HEK293 (cell line): Measurements from ENCODE around the gene HNRNPUL1.

Source experiments
- CTCF ChIA-PET: fragments of 350-600 bp; formaldehyde crosslinking; extraction: SDS; loops from one replicate; lab custom pipeline; 2021; ENCODE audit warnings: antibody characterized with exemption; lab: Yijun Ruan, JAX
- POLR2A ChIA-PET: fragments of 300-600 bp; formaldehyde crosslinking; extraction: SDS; loops from one replicate; lab custom pipeline; 2020; ENCODE audit warnings: antibody characterized with exemption, inconsistent platforms; lab: Yijun Ruan, JAX
- H3K27ac ChIP-seq: fragments of 200-500 bp; sonication (Bioruptor generic); 2 replicates; pipeline ENCODE4 v1.5.1; 2014; ENCODE audit warnings: low read depth, low read length, control low read depth, inconsistent platforms; ENCODE audit errors: extremely low read depth
- H3K36me3 ChIP-seq, 2 experiments: fragments of 200-500 bp in 1 of 2; sonication (Bioruptor generic) in 1 of 2; 1 replicate in 1 of 2; 2 replicates in 1 of 2; pipeline ENCODE4 v1.5.1; 2014 to 2017; ENCODE audit warnings: inconsistent platforms in 2 of 2, low read length in 2 of 2; ENCODE audit not compliant: control insufficient read depth in 2 of 2, insufficient read depth in 1 of 2
- H3K4me1 ChIP-seq: fragments of 200-500 bp; sonication (Bioruptor generic); 2 replicates; pipeline ENCODE4 v1.5.1; 2014; ENCODE audit warnings: mild to moderate bottlenecking, low read length, inconsistent platforms; ENCODE audit not compliant: control insufficient read depth, insufficient read depth
- H3K4me3 ChIP-seq: 2 replicates; pipeline ENCODE4 v1.5.1; 2011; ENCODE audit warnings: low read depth, mild to moderate bottlenecking, control low read depth, low read length, moderate library complexity
- H3K9me3 ChIP-seq: fragments of 200-500 bp; sonication (Bioruptor generic); 2 replicates; pipeline ENCODE4 v1.5.1; 2014; ENCODE audit warnings: low read depth, low read length, inconsistent platforms; ENCODE audit not compliant: control insufficient read depth, insufficient read depth
- BCL11A ChIP-seq: fragments of 450-650 bp; formaldehyde crosslinking; IDR thresholded peaks from 2 replicates; pipeline ENCODE4 v1.5.1; 2016; ENCODE audit warnings: low read depth, missing biosample characterization, missing genetic modification characterization
- KLF16 ChIP-seq: fragments of 450-650 bp; formaldehyde crosslinking; IDR thresholded peaks from 2 replicates; pipeline ENCODE4 v1.5.1; 2017; ENCODE audit warnings: missing biosample characterization, missing genetic modification characterization
- KLF7 ChIP-seq: fragments of 450-650 bp; formaldehyde crosslinking; IDR thresholded peaks from 2 replicates; pipeline ENCODE4 v1.5.1; 2016; ENCODE audit warnings: missing biosample characterization, missing genetic modification characterization, borderline replicate concordance
- OVOL3 ChIP-seq: fragments of 450-650 bp; formaldehyde crosslinking; IDR thresholded peaks from 2 replicates; pipeline ENCODE4 v1.5.1; 2016; ENCODE audit warnings: missing biosample characterization, missing genetic modification characterization
- SALL2 ChIP-seq: fragments of 450-650 bp; formaldehyde crosslinking; IDR thresholded peaks from 2 replicates; pipeline ENCODE4 v1.5.0; 2017; ENCODE audit warnings: missing biosample characterization, mild to moderate bottlenecking, missing genetic modification characterization, borderline replicate concordance
- ZBTB7A ChIP-seq: fragments of 450-650 bp; formaldehyde crosslinking; IDR thresholded peaks from 2 replicates; pipeline ENCODE4 v1.5.1; 2016; ENCODE audit warnings: low read depth, missing biosample characterization, missing genetic modification characterization
- ZNF138 ChIP-seq: fragments of 450-650 bp; formaldehyde crosslinking; IDR thresholded peaks from 2 replicates; pipeline ENCODE4 v1.5.1; 2016; ENCODE audit warnings: missing biosample characterization, missing genetic modification characterization, borderline replicate concordance
- ZNF148 ChIP-seq: fragments of 450-650 bp; formaldehyde crosslinking; IDR thresholded peaks from 2 replicates; pipeline ENCODE4 v1.5.0; 2017; ENCODE audit warnings: missing biosample characterization, missing genetic modification characterization, borderline replicate concordance
- ZNF2 ChIP-seq: fragments of 450-650 bp; formaldehyde crosslinking; IDR thresholded peaks from 2 replicates; pipeline ENCODE4 v1.5.1; 2016; ENCODE audit warnings: missing biosample characterization, missing genetic modification characterization
- ZNF23 ChIP-seq: fragments of 450-650 bp; formaldehyde crosslinking; IDR thresholded peaks from 2 replicates; pipeline ENCODE4 v1.5.1; 2016; ENCODE audit warnings: missing biosample characterization, missing genetic modification characterization, borderline replicate concordance
- ZNF239 ChIP-seq: fragments of 450-650 bp; formaldehyde crosslinking; IDR thresholded peaks from 2 replicates; pipeline ENCODE4 v1.5.1; 2016; ENCODE audit warnings: missing biosample characterization, missing genetic modification characterization
- ZNF292 ChIP-seq: fragments of 450-650 bp; formaldehyde crosslinking; IDR thresholded peaks from 2 replicates; pipeline ENCODE4 v1.5.1; 2016; ENCODE audit warnings: low read depth, missing biosample characterization, missing genetic modification characterization, borderline replicate concordance
- ZNF391 ChIP-seq: fragments of 450-650 bp; formaldehyde crosslinking; IDR thresholded peaks from 2 replicates; pipeline ENCODE4 v1.5.1; 2016; ENCODE audit warnings: low read depth, missing biosample characterization, missing genetic modification characterization, borderline replicate concordance
- ZNF423 ChIP-seq: fragments of 450-650 bp; formaldehyde crosslinking; IDR thresholded peaks from 2 replicates; pipeline ENCODE4 v1.5.1; 2016; ENCODE audit warnings: missing biosample characterization, missing genetic modification characterization
- ZNF488 ChIP-seq: fragments of 450-650 bp; formaldehyde crosslinking; IDR thresholded peaks from 2 replicates; pipeline ENCODE4 v1.5.1; 2016; ENCODE audit warnings: missing biosample characterization, missing genetic modification characterization
- ZNF514 ChIP-seq: fragments of 450-650 bp; formaldehyde crosslinking; IDR thresholded peaks from 2 replicates; pipeline ENCODE4 v1.5.1; 2016; ENCODE audit warnings: missing biosample characterization, missing genetic modification characterization
- ZNF645 ChIP-seq: fragments of 450-650 bp; formaldehyde crosslinking; IDR thresholded peaks from 2 replicates; pipeline ENCODE4; 2016; ENCODE audit warnings: missing biosample characterization, missing genetic modification characterization
- ZNF777 ChIP-seq: fragments of 450-650 bp; formaldehyde crosslinking; IDR thresholded peaks from 2 replicates; pipeline ENCODE4 v1.5.1; 2017; ENCODE audit warnings: missing biosample characterization, missing genetic modification characterization, borderline replicate concordance
- ZSCAN23 ChIP-seq: fragments of 450-650 bp; formaldehyde crosslinking; IDR thresholded peaks from 2 replicates; pipeline ENCODE4 v1.5.1; 2016; ENCODE audit warnings: missing biosample characterization, missing genetic modification characterization
- ZSCAN30 ChIP-seq: fragments of 450-650 bp; IDR thresholded peaks from 2 replicates; pipeline ENCODE4 v1.5.1; 2018; ENCODE audit warnings: missing biosample characterization, mild to moderate bottlenecking, missing genetic modification characterization, moderate library complexity

HNRNPUL1 gene

GRCh38 chr19:41294393-41294792, 30.2 kb downstream of the HNRNPUL1 start:
- Histone ChIP-seq H3K4me1 (no peaks in the 10 kb centered on the region), H3K36me3 (peaks cover 97 to 100% of the 10 kb centered on the region in 2 experiments), H3K27ac (no peak overlapping the region), H3K9me3 (no peaks in the 10 kb centered on the region), H3K4me3 (no peak overlapping the region)
- ChIA-PET POLR2A (interaction anchor here (0.8 kb wide), 1 partner anchor 9 kb away, joined by 3 read pairs; no protein-coding TSS in a partner anchor), CTCF (interaction anchor here (1.0 to 12.7 kb wide), 3 partner anchors 9 to 269 kb away, joined by 3 to 120 read pairs (median 5); no protein-coding TSS in a partner anchor)
- TF ChIP-seq KLF16 (tag by site-specific recombination) (no peak), ZNF423 (tag by site-specific recombination) (no peak)

- POLR2A ChIA-PET: interaction anchor here (1.0 kb wide), 1 partner anchor 52 kb away, joined by 3 read pairs; no protein-coding TSS in a partner anchor
- Histone ChIP-seq H3K4me3 (no peak overlapping the region), H3K27ac (no peak overlapping the region), H3K9me3 (no peaks in the 10 kb centered on the region), H3K4me1 (no peaks in the 10 kb centered on the region), H3K36me3 (peaks cover 97 to 100% of the 10 kb centered on the region in 2 experiments)
- CTCF ChIA-PET: interaction anchor here (1.0 to 12.7 kb wide), 3 partner anchors 10 to 268 kb away, joined by 3 to 120 read pairs (median 5); no protein-coding TSS in a partner anchor
- TF ChIP-seq ZNF645 (no peak), ZNF777 (tag by site-specific recombination) (no peak), ZNF488 (no peak), KLF7 (tag by site-specific recombination) (no peak), ZNF391 (tag by site-specific recombination) (no peak)
These were observed 31.3 kb downstream of the HNRNPUL1 start for GRCh38 chr19:41295499-41295898.

- H3K9me3 ChIP-seq: no peaks in the 10 kb centered on the region
- CTCF ChIA-PET: interaction anchor here (12.7 kb wide), 1 partner anchor 10 kb away, joined by 120 read pairs; no protein-coding TSS in a partner anchor
- POLR2A ChIA-PET: no interaction called here
These were observed 32.3 kb downstream of the HNRNPUL1 start for GRCh38 chr19:41296433-41296871.

More at GRCh38 chr19:41296433-41296871, 32.3 kb downstream of the HNRNPUL1 start:
- no peak overlapping the region for H3K4me3 ChIP-seq
- H3K36me3 ChIP-seq: peaks cover 97 to 100% of the 10 kb centered on the region in 2 experiments
- H3K4me1 ChIP-seq: no peaks in the 10 kb centered on the region
- no peak for TF ChIP-seq ZNF514
- no peak for TF ChIP-seq SALL2 (tag by site-specific recombination)
- TF ChIP-seq OVOL3 (tag by site-specific recombination): no peak
- no peak for TF ChIP-seq ZNF2
- TF ChIP-seq ZNF391 (tag by site-specific recombination): no peak
- no peak for TF ChIP-seq ZNF292
- TF ChIP-seq ZBTB7A (tag by site-specific recombination): no peak
- TF ChIP-seq ZNF23: no peak
- no peak for TF ChIP-seq ZNF239 (tag by site-specific recombination)
- no peak for TF ChIP-seq BCL11A (tag by site-specific recombination)
- no peak for TF ChIP-seq ZSCAN30 (tag by site-specific recombination)
- TF ChIP-seq ZNF148 (tag by site-specific recombination): no peak
- TF ChIP-seq ZNF138: no peak
- TF ChIP-seq ZSCAN23 (tag by site-specific recombination): no peak
- H3K27ac ChIP-seq: no peak overlapping the region; the same call in 1 of the 2 replicates
